GM19455 (cell line): ENCODE data around the gene SIRT5.

Experiments
- ATAC-seq: cut with Tn5 transposase; IDR thresholded peaks from one replicate; pipeline ENCODE4 v1.9.1; 2021; ENCODE audit not compliant: unreplicated experiment

The SIRT5 gene

GRCh38 chr6:13574571-13575376 lies at the start of gene SIRT5:
Gene SIRT5 (plus strand): TSS chr6:13574601. CDS start chr6:13584111, 9,510 bp downstream.
- peak; percentile 70 for ATAC-seq

- ATAC-seq = no peak
Measured at GRCh38 chr6:13524801-13525508, 49.4 kb upstream of the SIRT5 start.

- no peak for ATAC-seq
Measured at GRCh38 chr6:13526357-13526726, 48.1 kb upstream of the SIRT5 start.

DNA sequence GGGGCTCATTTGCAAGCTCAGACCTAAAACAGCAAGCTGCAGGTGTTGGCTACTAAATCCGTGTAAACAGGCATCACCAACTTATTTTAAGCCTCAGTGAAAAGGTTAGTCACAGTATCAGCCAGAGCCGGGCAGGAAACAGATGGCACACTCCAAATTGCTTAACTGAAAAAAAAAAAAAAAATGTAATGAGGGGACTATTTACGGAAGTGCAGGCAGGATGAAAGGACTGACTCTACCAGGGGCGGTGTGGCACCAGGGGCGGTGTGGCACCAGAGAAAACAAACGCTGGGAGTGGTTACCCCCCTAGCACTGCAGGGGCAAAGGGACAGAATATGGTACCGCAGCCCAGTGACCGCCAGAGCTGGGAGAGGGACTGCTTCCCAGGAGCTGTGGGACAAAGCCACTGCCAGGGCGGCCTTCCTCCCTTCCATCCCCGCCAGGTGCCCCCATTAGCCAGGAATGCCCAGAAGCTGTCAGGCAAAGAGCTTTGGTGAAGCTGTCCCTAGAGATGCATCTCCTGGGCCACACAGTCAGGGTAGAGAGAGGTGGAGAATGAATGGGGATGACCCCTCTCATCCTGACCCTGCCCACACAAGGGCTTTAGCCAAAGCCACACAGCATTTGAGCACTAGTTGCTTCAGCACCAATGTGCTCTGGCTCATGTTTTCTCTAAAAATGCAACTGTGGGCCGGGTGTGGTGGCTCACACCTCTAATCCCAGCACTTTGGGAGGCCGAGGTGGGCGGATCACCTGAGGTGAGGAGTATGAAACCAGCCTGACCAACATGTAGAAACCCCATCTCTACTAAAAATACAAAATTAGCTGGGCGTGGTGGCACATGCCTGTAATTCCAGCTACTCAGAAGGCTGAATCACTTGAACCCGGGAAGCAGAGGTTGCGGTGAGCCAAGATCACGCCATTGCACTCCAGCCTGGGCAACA lies 47.4 kb upstream of the SIRT5 start:
- ATAC-seq = peak; percentile 75

- no peak for ATAC-seq
Measured at GRCh38 chr6:13527671-13528056, 46.7 kb upstream of the SIRT5 start.

DNA sequence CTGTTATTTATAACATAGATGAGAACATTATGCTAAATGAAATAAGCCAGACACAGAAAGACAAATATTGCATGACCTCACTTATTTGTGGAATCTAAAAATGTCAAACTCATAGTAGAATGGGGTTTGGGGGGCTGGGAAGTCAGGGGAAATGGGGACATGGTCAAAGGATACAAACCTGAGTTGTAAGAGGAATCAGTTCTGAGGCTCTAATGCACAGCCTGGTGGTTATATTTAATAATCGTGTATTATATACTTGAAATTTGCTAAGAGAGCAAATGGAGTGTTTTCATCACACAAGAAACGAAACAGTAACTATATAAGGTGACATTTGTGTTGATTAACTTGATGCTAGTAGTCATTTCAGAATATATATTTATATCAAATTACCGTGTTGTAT lies 46.2 kb upstream of the SIRT5 start:
- no peak for ATAC-seq

GRCh38 chr6:13528777-13529343 lies 45.5 kb upstream of the SIRT5 start:
- no peak for ATAC-seq

- ATAC-seq = no peak
Measured at GRCh38 chr6:13531956-13532355, 42.4 kb upstream of the SIRT5 start.

DNA sequence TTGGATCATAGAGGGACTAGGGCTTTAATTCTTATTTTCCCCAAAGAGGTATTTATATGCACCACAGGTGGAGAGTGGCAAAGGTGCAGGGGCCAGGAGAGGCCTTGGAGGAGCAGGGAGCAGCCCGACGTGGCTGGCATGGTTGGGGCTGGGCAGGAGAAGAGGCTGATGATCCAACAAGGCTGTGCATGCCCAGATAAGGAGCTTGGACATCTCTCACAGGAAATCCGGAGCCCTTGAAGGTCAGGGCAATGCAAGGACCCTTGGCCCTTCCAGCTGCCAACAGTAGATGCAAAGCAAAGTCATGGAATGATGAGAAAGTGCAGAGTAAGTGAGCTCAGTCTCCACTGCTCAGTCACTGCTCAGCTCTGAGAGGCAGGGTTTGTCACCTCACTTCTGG lies 39.9 kb upstream of the SIRT5 start:
- ATAC-seq = no peak

GRCh38 chr6:13535306-13535705 lies 39.1 kb upstream of the SIRT5 start:
- no peak for ATAC-seq

- ATAC-seq = no peak
Measured at GRCh38 chr6:13536796-13537526, 37.4 kb upstream of the SIRT5 start.

GRCh38 chr6:13537527-13537897 lies 36.9 kb upstream of the SIRT5 start:
- no peak for ATAC-seq

- ATAC-seq = no peak
Measured at GRCh38 chr6:13538084-13538483, 36.3 kb upstream of the SIRT5 start.

GRCh38 chr6:13538600-13538999 lies 35.8 kb upstream of the SIRT5 start:
- no peak for ATAC-seq

DNA sequence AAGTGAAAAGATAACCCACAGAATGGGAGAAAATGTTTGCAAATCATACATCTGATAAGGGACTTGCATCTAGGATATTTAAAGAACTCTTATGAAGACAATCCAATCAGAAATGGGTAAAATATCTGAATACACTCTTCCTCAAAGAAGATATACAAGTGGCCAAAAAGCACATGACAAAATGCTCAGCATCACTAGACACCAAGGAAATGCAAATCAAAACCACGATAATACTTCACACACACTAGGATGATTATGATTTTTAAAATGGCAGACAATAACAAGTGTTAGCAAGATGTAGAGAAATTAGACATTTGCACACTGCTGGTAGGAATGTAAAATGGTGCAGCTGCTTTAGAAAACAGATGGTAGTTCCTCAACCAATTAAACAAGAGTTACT lies 34.8 kb upstream of the SIRT5 start:
- no peak for ATAC-seq

DNA sequence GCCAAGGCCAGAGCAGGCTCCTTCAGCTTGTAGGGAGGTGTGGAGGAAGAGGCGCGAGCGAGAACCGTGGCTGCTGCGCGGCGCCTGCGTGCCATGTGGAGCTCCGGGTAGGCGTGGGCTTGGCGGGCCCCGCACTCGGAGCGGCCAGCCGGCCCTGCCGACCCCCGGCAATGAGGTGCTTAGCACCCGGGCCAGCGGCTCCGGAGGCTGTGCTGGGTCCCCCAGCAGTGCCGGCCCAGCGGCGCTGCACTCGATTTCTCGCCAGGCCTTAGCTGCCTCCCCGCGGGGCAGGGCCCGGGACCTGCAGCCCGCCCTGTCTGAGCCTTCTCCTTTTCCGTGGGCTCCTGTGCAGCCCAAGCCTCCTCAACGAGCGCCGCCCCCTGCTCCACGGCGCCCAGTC lies 32.9 kb upstream of the SIRT5 start:
- no peak for ATAC-seq

GRCh38 chr6:13544454-13545186 lies 29.8 kb upstream of the SIRT5 start:
- ATAC-seq = no peak

DNA sequence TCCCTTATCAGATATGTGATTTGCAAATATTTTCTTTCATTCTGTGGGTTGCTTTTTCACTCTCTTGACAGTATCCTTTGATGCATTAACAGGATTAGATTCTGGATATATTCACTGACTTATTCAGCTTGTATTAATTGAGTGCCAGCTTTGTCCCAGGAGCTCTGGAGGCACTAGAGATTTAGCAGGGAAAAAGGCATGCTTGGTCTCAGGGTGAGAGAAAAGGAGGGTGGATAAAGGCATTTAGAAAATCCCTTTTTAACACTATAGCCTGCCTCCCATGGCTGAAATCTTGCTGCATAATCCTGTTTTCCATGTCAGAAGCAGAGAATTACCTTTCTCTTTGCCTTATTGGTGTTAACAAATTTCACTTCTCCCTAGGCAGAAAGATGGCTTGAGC lies 28.5 kb upstream of the SIRT5 start:
- ATAC-seq = no peak

GRCh38 chr6:13548500-13549210 lies 25.7 kb upstream of the SIRT5 start:
- ATAC-seq = no peak
